Measurements from ENCODE around the gene OR51I1. TPM values are rescaled to one million over a fixed set of nuclear protein-coding genes. Genes with fewer than 3 reads are reported as not detected.

Gene OR51I1
- total RNA-seq, 4 donors from 2014 or later: not detected

DNA sequence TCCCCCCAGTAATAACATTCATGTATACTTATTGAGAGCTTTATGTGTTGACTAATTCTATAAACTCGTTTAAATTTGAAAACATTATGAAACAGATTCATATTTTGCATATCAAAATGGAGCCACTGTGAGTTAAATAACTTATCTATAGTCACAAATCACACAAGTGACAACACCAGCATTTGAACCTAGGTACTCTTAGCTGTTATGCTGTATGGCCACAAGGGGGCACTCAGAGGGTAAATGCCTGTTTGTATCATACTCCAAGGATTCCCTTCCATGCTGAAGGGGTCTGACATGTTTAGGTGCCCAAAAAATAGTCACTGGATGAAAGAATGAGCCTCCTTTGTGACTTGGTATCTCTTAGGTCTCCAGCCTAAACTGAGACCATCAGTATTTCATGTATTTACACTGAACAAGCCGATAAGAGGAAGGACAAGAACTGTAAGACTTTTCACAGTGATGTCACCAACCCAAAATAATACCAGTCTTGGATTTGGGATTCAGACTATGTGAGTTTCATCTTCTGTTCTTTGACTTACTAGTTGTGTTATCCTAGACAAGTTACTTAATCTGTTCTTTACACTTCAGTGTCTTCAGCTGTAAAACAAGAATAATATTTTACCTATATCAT lies 35.0 kb upstream of the OR51I1 start:
- Histone ChIP-seq H3K36me3 (no peaks in the 10 kb centered on the region), H3K27me3 (no peaks in the 10 kb centered on the region), H3K4me3 (no peak overlapping the region), H3K9me3 (no peaks in the 10 kb centered on the region), H3K27ac (no peak overlapping the region), H3K4me1 (no peaks in the 10 kb centered on the region)
- TF ChIP-seq POLR2A (IDR thresholded peaks at IDR 0.05): no peak
- TF ChIP-seq, protein P1, sequence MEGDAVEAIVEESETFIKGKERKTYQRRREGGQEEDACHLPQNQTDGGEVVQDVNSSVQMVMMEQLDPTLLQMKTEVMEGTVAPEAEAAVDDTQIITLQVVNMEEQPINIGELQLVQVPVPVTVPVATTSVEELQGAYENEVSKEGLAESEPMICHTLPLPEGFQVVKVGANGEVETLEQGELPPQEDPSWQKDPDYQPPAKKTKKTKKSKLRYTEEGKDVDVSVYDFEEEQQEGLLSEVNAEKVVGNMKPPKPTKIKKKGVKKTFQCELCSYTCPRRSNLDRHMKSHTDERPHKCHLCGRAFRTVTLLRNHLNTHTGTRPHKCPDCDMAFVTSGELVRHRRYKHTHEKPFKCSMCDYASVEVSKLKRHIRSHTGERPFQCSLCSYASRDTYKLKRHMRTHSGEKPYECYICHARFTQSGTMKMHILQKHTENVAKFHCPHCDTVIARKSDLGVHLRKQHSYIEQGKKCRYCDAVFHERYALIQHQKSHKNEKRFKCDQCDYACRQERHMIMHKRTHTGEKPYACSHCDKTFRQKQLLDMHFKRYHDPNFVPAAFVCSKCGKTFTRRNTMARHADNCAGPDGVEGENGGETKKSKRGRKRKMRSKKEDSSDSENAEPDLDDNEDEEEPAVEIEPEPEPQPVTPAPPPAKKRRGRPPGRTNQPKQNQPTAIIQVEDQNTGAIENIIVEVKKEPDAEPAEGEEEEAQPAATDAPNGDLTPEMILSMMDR (IDR thresholded peaks at IDR 0.05): peak; percentile 23 to 75 (median 66)
- peak in 2 of 3 donors; percentile 17 to 61 for DNase-seq

- Histone ChIP-seq H3K27me3 (no peaks in the 10 kb centered on the region), H3K4me1 (no peaks in the 10 kb centered on the region), H3K27ac (no peak overlapping the region), H3K4me3 (no peak overlapping the region), H3K9me3 (no peaks in the 10 kb centered on the region), H3K36me3 (no peaks in the 10 kb centered on the region)
- no peak for DNase-seq
- TF ChIP-seq, protein P1 (IDR thresholded peaks at IDR 0.05): no peak
- no peak for TF ChIP-seq POLR2A (IDR thresholded peaks at IDR 0.05)
These were observed 32.6 kb upstream of the OR51I1 start for GRCh38 chr11:5473921-5474320.

DNA sequence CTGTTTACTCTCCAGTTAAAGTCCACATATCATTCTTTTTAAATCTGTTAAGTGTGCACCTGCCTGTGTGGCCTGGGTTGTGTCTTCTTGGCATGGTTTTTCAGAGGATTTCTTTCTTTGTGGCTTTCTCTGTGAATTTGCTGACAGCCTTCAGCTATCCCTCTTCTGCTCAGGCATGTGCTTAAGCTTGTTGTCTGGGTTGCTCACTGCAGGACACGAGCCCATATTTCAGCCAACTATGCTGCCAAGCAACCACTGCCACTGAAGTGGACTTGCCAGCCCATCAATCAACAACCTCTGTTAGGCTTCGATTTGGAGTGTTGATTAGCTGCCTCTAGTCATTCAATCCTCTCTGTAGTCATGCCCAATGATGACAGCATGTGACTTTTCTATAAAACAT lies 26.2 kb upstream of the OR51I1 start:
- Histone ChIP-seq H3K27ac (no peak overlapping the region), H3K9me3 (no peaks in the 10 kb centered on the region), H3K4me1 (no peaks in the 10 kb centered on the region), H3K4me3 (no peak overlapping the region), H3K36me3 (no peaks in the 10 kb centered on the region), H3K27me3 (no peaks in the 10 kb centered on the region)
- no peak for TF ChIP-seq POLR2A (IDR thresholded peaks at IDR 0.05)
- TF ChIP-seq, protein P1 (IDR thresholded peaks at IDR 0.05): no peak
- DNase-seq: no peak

DNA sequence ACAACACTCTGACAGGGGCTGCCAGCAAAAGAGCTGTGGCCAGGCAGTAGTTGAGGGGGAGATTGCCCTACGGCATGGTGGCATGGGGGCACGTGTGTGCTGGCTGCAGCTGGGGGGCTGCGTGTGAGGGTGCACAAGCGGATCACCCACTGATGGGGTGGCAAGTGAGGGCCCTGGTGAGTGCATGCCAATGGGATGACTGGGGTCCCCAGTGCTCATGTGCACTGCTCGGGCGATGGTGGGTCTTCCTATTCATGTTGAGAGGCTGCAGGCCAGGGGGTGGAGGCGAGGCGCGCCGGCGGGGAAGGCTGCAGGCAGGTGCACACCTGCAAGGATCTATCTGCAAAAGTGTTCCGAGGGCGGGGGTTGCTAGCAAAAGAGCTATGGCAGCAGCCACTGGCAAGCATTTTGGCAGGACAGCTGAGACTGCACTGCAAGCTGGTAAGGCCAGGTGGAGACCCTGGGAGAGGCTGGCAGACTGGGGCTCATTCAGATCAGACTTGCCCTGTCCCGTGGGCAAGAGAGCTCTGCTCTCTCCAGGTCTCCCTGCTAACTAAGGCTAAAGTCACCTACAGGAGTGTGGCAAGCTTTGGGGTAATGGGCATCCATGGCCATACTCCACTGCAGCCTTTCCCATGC lies 19.8 kb upstream of the OR51I1 start:
- TF ChIP-seq, protein P1 (IDR thresholded peaks at IDR 0.05): no peak
- no peak for TF ChIP-seq POLR2A (IDR thresholded peaks at IDR 0.05)
- Histone ChIP-seq H3K4me1 (no peaks in the 10 kb centered on the region), H3K36me3 (no peaks in the 10 kb centered on the region), H3K4me3 (no peak overlapping the region), H3K27ac (no peak overlapping the region), H3K9me3 (no peaks in the 10 kb centered on the region), H3K27me3 (no peaks in the 10 kb centered on the region)
- no peak for DNase-seq

DNA sequence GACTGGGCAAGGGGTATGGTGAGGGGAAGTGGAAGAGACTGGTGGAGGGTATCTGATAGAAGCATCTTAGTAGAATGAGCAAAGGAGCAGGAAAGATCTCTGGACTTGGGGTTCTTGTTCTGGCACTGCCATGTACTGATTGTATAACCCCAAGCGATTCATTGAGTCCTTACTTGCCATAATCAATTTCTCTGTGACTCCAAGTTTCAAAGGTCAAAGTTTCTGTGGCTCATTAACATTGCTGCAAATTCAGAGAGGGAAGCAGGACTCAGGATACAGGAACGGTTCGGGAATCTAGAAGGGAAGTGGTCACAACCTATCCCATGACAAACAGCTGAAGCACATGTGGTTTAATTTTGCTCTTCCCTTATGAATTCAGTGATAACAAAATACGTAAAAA lies 8.1 kb upstream of the OR51I1 start:
- H3K9me3 ChIP-seq: no peaks in the 10 kb centered on the region
- H3K27me3 ChIP-seq: no peaks in the 10 kb centered on the region
- TF ChIP-seq POLR2A (IDR thresholded peaks at IDR 0.05): no peak
- TF ChIP-seq, protein P1 (IDR thresholded peaks at IDR 0.05): no peak

More for the DNA sequence above, 8.1 kb upstream of the OR51I1 start:
- DNase-seq: no peak
- H3K27ac ChIP-seq: no peak overlapping the region
- H3K4me3 ChIP-seq: no peak overlapping the region
- no peaks in the 10 kb centered on the region for H3K36me3 ChIP-seq
- H3K4me1 ChIP-seq: no peaks in the 10 kb centered on the region
